Activated CD4-positive, alpha-beta T cell treated with anti-CD3 and anti-CD28 coated beads for 36 hours (primary cell): ENCODE results near the gene HLA-DRB1. TPM values are rescaled to one million over a fixed set of nuclear protein-coding genes. Genes with fewer than 3 reads are reported as not detected.
"Not testable (repeated sequence)": the region's sequence is repeated elsewhere in the genome, so short reads cannot be mapped to it uniquely, and the experiment has no call there.

Source experiments
- ATAC-seq: fragments of 200-7000 bp; cut with Tn5 transposase; one replicate; pipeline ENCODE4 v1.10.0; 2021; ENCODE audit warnings: mild to moderate bottlenecking, moderate library complexity
- CTCF ChIA-PET: fragments of 350-600 bp; sonication (Branson Sonifier 250); formaldehyde crosslinking; loops from one replicate; lab custom pipeline; 2021; ENCODE audit warnings: antibody characterized with exemption; lab: Charles Lee
- POLR2A ChIA-PET: fragments of 350-600 bp; sonication (Branson Sonifier 250); formaldehyde crosslinking; loops from one replicate; lab custom pipeline; 2021; ENCODE audit warnings: antibody characterized with exemption, inconsistent platforms; lab: Charles Lee
- DNase-seq: peaks from one replicate; pipeline ENCODE4 v3.0.0-alpha.2; 2020
- H3K27ac Mint-ChIP-seq: one replicate; pipeline ENCODE4 v1.8.0; 2021; ENCODE audit warnings: mixed read lengths
- H3K27me3 Mint-ChIP-seq: one replicate; pipeline ENCODE4 v1.8.0; 2021; ENCODE audit warnings: mixed read lengths
- H3K36me3 Mint-ChIP-seq: one replicate; pipeline ENCODE4 v1.8.0; 2021; ENCODE audit warnings: low read depth, mixed read lengths
- H3K4me1 Mint-ChIP-seq: one replicate; pipeline ENCODE4 v1.8.0; 2021; ENCODE audit warnings: mixed read lengths
- H3K4me3 Mint-ChIP-seq: one replicate; pipeline ENCODE4 v1.8.0; 2021; ENCODE audit warnings: mild to moderate bottlenecking, moderate library complexity, mixed read lengths
- H3K9me3 Mint-ChIP-seq: one replicate; pipeline ENCODE4 v1.8.0; 2021; ENCODE audit warnings: low read depth, mixed read lengths
- intact Hi-C, 2 experiments: fragments of 100-400 bp; cut with DNase I in 1 of 2; cut with micrococcal nuclease in 1 of 2; formaldehyde crosslinking; loops; one replicate each; pipeline versions ENCODE4 v1.14.2 to v1.15.1; 2022 to 2024; cut with DNase I, micrococcal nuclease
- total RNA-seq, 2 experiments: library from RNA; stranded (reverse); gene quantifications; one replicate each; pipeline ENCODE4 v1.2.3, GENCODE V29; 2021

The HLA-DRB1 gene
- total RNA-seq, 2 experiments from 2014 or later: 12.7 to 16.6 TPM

- H3K4me3 Mint-ChIP-seq: no peak overlapping the region
- H3K27ac Mint-ChIP-seq: no peak overlapping the region
- H3K27me3 Mint-ChIP-seq: peaks cover 6% of the 10 kb centered on the region
- no peak for DNase-seq
- H3K9me3 Mint-ChIP-seq: no peaks in the 10 kb centered on the region
- no peaks in the 10 kb centered on the region for H3K36me3 Mint-ChIP-seq
- intact Hi-C loops: no loop called here
- ChIA-PET CTCF (interaction anchor here (1.0 kb wide), 1 partner anchor 192 kb away, joined by 3 read pairs; no protein-coding TSS in a partner anchor), POLR2A (no interaction called here)
- ATAC-seq: no peak
- peaks cover 28% of the 10 kb centered on the region for H3K4me1 Mint-ChIP-seq
These were observed 18.7 kb upstream of the HLA-DRB1 start for GRCh38 chr6:32608362-32608761.

DNA sequence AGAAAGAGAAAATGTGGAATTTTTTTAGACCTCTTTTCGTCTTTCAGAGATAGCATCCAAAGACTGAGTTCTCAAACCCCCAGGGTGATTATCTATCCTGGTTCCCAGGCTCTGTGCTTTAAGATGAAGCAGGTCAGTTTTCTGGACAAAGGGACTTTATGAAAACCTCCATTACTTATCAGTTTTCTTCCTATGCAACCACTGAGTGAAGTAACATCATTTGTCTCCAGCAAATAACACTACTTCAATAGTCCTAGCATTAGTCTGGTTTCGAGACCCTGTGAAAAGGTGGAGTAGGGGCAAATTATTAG is 18.3 kb upstream of the HLA-DRB1 start:
- no peaks in the 10 kb centered on the region for H3K36me3 Mint-ChIP-seq
- intact Hi-C loops: no loop called here
- POLR2A ChIA-PET: no interaction called here
- H3K27ac Mint-ChIP-seq: no peak overlapping the region
- DNase-seq (no peak), ATAC-seq (no peak)
- no peak overlapping the region for H3K4me3 Mint-ChIP-seq
- peaks cover 30% of the 10 kb centered on the region for H3K4me1 Mint-ChIP-seq
- CTCF ChIA-PET: no interaction called here
- no peaks in the 10 kb centered on the region for H3K9me3 Mint-ChIP-seq
- H3K27me3 Mint-ChIP-seq: peaks cover 6% of the 10 kb centered on the region

GRCh38 chr6:32607263-32607987 is 17.8 kb upstream of the HLA-DRB1 start:
- no peak for DNase-seq
- no peaks in the 10 kb centered on the region for H3K36me3 Mint-ChIP-seq
- no peak for ATAC-seq
- POLR2A ChIA-PET: no interaction called here
- H3K4me1 Mint-ChIP-seq: peaks cover 30% of the 10 kb centered on the region
- CTCF ChIA-PET: no interaction called here
- peaks cover 6% of the 10 kb centered on the region for H3K27me3 Mint-ChIP-seq
- H3K27ac Mint-ChIP-seq: no peak overlapping the region
- H3K4me3 Mint-ChIP-seq: no peak overlapping the region
- no peaks in the 10 kb centered on the region for H3K9me3 Mint-ChIP-seq
- intact Hi-C loops: no loop called here

- Mint-ChIP-seq H3K27ac (peak overlapping the region; percentile 48), H3K9me3 (no peaks in the 10 kb centered on the region), H3K36me3 (no peaks in the 10 kb centered on the region), H3K27me3 (peaks cover 6% of the 10 kb centered on the region), H3K4me1 (peaks cover 26% of the 10 kb centered on the region), H3K4me3 (no peak overlapping the region)
- POLR2A ChIA-PET: no interaction called here
- no peak for DNase-seq
- ATAC-seq: peak; percentile 58
- intact Hi-C loops: no loop called here
- CTCF ChIA-PET: interaction anchor here (0.8 kb wide), 1 partner anchor 9 kb away, joined by 3 read pairs; no protein-coding TSS in a partner anchor
These were observed 14.8 kb upstream of the HLA-DRB1 start for GRCh38 chr6:32604434-32604877.

DNA sequence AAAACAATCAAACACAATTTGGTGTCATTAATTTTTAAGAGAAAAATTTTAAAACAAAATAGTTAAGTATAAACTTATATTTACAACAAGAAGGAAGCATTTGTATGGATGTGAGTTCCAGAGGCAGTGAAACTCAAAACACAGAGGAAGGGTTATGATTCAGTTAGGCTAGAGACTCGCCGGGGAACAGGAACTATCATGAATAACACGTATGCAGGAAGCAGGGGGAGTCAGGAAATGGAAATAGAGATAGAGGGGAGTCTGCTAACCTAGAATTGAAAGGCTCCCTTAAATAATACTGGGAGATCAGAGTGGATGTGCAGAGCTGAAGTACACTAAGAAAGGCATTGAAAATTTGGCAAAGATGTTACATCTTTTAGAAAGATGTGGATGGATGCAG is 14.2 kb upstream of the HLA-DRB1 start:
- CTCF ChIA-PET: no interaction called here
- H3K9me3 Mint-ChIP-seq: no peaks in the 10 kb centered on the region
- no peak for DNase-seq
- H3K27ac Mint-ChIP-seq: peak overlapping the region; percentile 48
- no peaks in the 10 kb centered on the region for H3K36me3 Mint-ChIP-seq
- peaks cover 26% of the 10 kb centered on the region for H3K4me1 Mint-ChIP-seq
- peak overlapping the region; percentile 2 for H3K4me3 Mint-ChIP-seq
- no peak for ATAC-seq
- POLR2A ChIA-PET: no interaction called here
- peaks cover 6% of the 10 kb centered on the region for H3K27me3 Mint-ChIP-seq
- intact Hi-C loops: no loop called here

DNA sequence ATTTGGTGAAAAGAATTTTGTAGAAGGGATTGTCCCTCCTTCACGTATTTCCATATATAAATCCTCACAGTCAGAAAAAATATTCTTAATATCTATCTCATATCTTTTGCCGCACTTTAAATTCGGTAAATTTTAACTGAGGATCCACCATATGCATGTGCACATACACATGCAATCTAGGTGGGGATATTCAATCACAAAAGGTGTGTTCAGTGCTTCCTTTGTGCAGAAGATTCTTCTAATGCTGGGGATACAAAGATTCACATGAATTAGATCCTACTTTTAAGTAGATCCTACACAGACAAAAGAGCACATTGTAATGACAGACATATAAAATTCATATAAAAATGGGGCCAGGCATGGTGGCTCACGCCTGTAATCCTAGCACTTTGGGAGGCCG is 13.6 kb upstream of the HLA-DRB1 start:
- intact Hi-C loops: no loop called here
- POLR2A ChIA-PET: no interaction called here
- H3K4me1 Mint-ChIP-seq: peaks cover 24% of the 10 kb centered on the region
- H3K9me3 Mint-ChIP-seq: no peaks in the 10 kb centered on the region
- no peak overlapping the region for H3K27ac Mint-ChIP-seq
- peaks cover 6% of the 10 kb centered on the region for H3K27me3 Mint-ChIP-seq
- no peak overlapping the region for H3K4me3 Mint-ChIP-seq
- CTCF ChIA-PET: no interaction called here
- H3K36me3 Mint-ChIP-seq: no peaks in the 10 kb centered on the region
- DNase-seq (no peak), ATAC-seq (no peak)

GRCh38 chr6:32602383-32602782 is 12.7 kb upstream of the HLA-DRB1 start:
- ATAC-seq (no peak), DNase-seq (no peak)
- H3K4me1 Mint-ChIP-seq: peaks cover 15% of the 10 kb centered on the region
- no peaks in the 10 kb centered on the region for H3K9me3 Mint-ChIP-seq
- no peak overlapping the region for H3K27ac Mint-ChIP-seq
- H3K27me3 Mint-ChIP-seq: peaks cover 3% of the 10 kb centered on the region
- no peaks in the 10 kb centered on the region for H3K36me3 Mint-ChIP-seq
- intact Hi-C loops: no loop called here
- POLR2A ChIA-PET: no interaction called here
- CTCF ChIA-PET: interaction anchor here (0.7 kb wide), 1 partner anchor 155 kb away, joined by 3 read pairs; no protein-coding TSS in a partner anchor
- no peak overlapping the region for H3K4me3 Mint-ChIP-seq

DNA sequence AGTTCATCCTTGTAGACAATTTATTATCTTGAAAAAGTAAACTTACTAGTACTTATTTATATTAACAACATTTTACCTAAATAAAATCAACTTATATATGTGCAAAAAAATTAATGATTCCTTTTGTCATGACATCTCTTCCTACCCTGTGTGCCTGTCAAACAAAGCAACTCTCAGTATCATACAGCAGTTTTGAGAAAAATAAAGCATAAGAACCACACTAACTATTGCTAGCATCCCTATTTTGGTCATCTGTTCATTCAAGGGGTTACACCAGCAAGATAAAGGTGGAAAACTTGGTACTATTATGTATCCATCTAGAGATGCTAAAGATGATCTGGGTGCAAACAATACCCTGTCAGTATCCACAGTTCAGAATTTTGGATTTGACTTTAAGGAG is 7.4 kb upstream of the HLA-DRB1 start:
- POLR2A ChIA-PET: no interaction called here
- ATAC-seq (no peak), DNase-seq (no peak)
- Mint-ChIP-seq H3K9me3 (no peaks in the 10 kb centered on the region), H3K27ac (no peak overlapping the region), H3K4me1 (no peaks in the 10 kb centered on the region), H3K27me3 (no peaks in the 10 kb centered on the region), H3K36me3 (no peaks in the 10 kb centered on the region), H3K4me3 (no peak overlapping the region)
- CTCF ChIA-PET: interaction anchor here (0.6 kb wide), 1 partner anchor 133 kb away, joined by 4 read pairs; no protein-coding TSS in a partner anchor
- intact Hi-C loops: no loop called here

GRCh38 chr6:32590713-32591112 is 1.1 kb upstream of the HLA-DRB1 start:
- CTCF ChIA-PET: interaction anchor here (0.8 kb wide), 1 partner anchor 70 kb away, joined by 3 read pairs; no protein-coding TSS in a partner anchor
- ATAC-seq, POLR2A ChIA-PET, H3K27me3 Mint-ChIP-seq, DNase-seq, H3K4me3 Mint-ChIP-seq, H3K36me3 Mint-ChIP-seq, H3K27ac Mint-ChIP-seq, intact Hi-C loops, H3K4me1 Mint-ChIP-seq, H3K9me3 Mint-ChIP-seq: not testable (repeated sequence)

- H3K36me3 Mint-ChIP-seq: no peaks in the 10 kb centered on the region
- ATAC-seq: no peak
- no peak overlapping the region for H3K4me3 Mint-ChIP-seq
- no peak overlapping the region for H3K27ac Mint-ChIP-seq
- H3K27me3 Mint-ChIP-seq: no peaks in the 10 kb centered on the region
- ChIA-PET POLR2A (no interaction called here), CTCF (interaction anchor here (0.5 to 0.9 kb wide), 3 partner anchors 112 to 423 kb away, joined by 3 to 4 read pairs (median 3); no protein-coding TSS in a partner anchor)
- H3K9me3 Mint-ChIP-seq: no peaks in the 10 kb centered on the region
- no peak for DNase-seq
- H3K4me1 Mint-ChIP-seq: peaks cover 12% of the 10 kb centered on the region
- intact Hi-C loops: loop anchor here in 1 of 2 experiments (10.0 kb wide), 1 partner anchor 63 kb away; no protein-coding TSS in a partner anchor
These were observed 1.5 kb downstream of the HLA-DRB1 start for GRCh38 chr6:32588156-32588555.

- Mint-ChIP-seq H3K9me3 (no peaks in the 10 kb centered on the region), H3K27ac (peak overlapping the region; percentile 81), H3K4me3 (peak overlapping the region; percentile 79), H3K4me1 (peaks cover 16% of the 10 kb centered on the region), H3K27me3 (no peaks in the 10 kb centered on the region), H3K36me3 (peaks cover 3% of the 10 kb centered on the region)
- ChIA-PET CTCF (interaction anchor here (0.6 to 0.7 kb wide), 2 partner anchors 38 to 129 kb away, joined by 3 read pairs; no protein-coding TSS in a partner anchor), POLR2A (no interaction called here)
- no peak for DNase-seq
- peak; percentile 17 for ATAC-seq
- intact Hi-C loops: loop anchor here in 1 of 2 experiments (10.0 kb wide), 1 partner anchor 59 kb away; no protein-coding TSS in a partner anchor
These were observed 6.1 kb downstream of the HLA-DRB1 start for GRCh38 chr6:32583527-32583898.
